GM12865 (cell line): ENCODE measurements around the gene PTPRN2.
"Not testable (repeated sequence)": the region's sequence is repeated elsewhere in the genome, so short reads cannot be mapped to it uniquely, and the experiment has no call there.

ENCODE experiments used
- DNase-seq: peaks from one replicate; pipeline ENCODE4 v3.0.0; 2010; ENCODE audit warnings: low read depth
- H3K4me3 ChIP-seq: 2 replicates; pipeline ENCODE4 v1.5.1; 2011; ENCODE audit warnings: mild to moderate bottlenecking, low read depth, low read length, control low read depth
- CTCF ChIP-seq: IDR thresholded peaks from 2 replicates; pipeline ENCODE4 v1.5.1; 2011; ENCODE audit warnings: low read length, control low read depth, low read depth, inconsistent platforms; ENCODE audit not compliant: insufficient read depth; ENCODE audit errors: missing control alignments

Gene PTPRN2

GRCh38 chr7:158357106-158357897 is 230.3 kb downstream of the PTPRN2 start:
- no peak for DNase-seq
- TF ChIP-seq CTCF: no peak
- no peak overlapping the region for H3K4me3 ChIP-seq

GRCh38 chr7:158356454-158356853 is 231.2 kb downstream of the PTPRN2 start:
- no peak for TF ChIP-seq CTCF
- no peak overlapping the region for H3K4me3 ChIP-seq
- DNase-seq: no peak

- H3K4me3 ChIP-seq: no peak overlapping the region
- DNase-seq: no peak
These were observed 232.1 kb downstream of the PTPRN2 start for GRCh38 chr7:158355456-158356065.

GRCh38 chr7:158354861-158355260 is 232.8 kb downstream of the PTPRN2 start:
- DNase-seq: no peak
- no peak for TF ChIP-seq CTCF
- no peak overlapping the region for H3K4me3 ChIP-seq

More at GRCh38 chr7:158355456-158356065, 232.1 kb downstream of the PTPRN2 start:
- no peak for TF ChIP-seq CTCF

- no peak overlapping the region for H3K4me3 ChIP-seq
- peak; percentile 19 for TF ChIP-seq CTCF
- DNase-seq: no peak
These were observed 233.7 kb downstream of the PTPRN2 start for GRCh38 chr7:158353606-158354570.

- DNase-seq, H3K4me3 ChIP-seq: not testable (repeated sequence)
These were observed 235.5 kb downstream of the PTPRN2 start for GRCh38 chr7:158351899-158352729.

GRCh38 chr7:158351481-158351880 is 236.1 kb downstream of the PTPRN2 start:
- TF ChIP-seq CTCF: no peak
- H3K4me3 ChIP-seq: no peak overlapping the region
- no peak for DNase-seq
